Activated naive CD4-positive, alpha-beta T cell treated with anti-CD3 and anti-CD28 coated beads for 36 hours (primary cell): ENCODE measurements around the gene MFF. TPM values are rescaled to one million over a fixed set of nuclear protein-coding genes. Genes with fewer than 3 reads are reported as not detected.
"Not testable (repeated sequence)": the region's sequence is repeated elsewhere in the genome, so short reads cannot be mapped to it uniquely, and the experiment has no call there.

Source experiments
- CTCF ChIA-PET: fragments of 350-600 bp; sonication (Branson Sonifier 250); formaldehyde crosslinking; loops from one replicate; lab custom pipeline; 2021; ENCODE audit warnings: antibody characterized with exemption; lab: Charles Lee
- DNase-seq: peaks from one replicate; pipeline ENCODE4 v3.0.0-alpha.2; 2020
- H3K27ac Mint-ChIP-seq: one replicate; pipeline ENCODE4 v1.8.0; 2021; ENCODE audit warnings: mild to moderate bottlenecking, mixed read lengths
- H3K27me3 Mint-ChIP-seq: one replicate; pipeline ENCODE4 v1.8.0; 2021; ENCODE audit warnings: low read depth, mixed read lengths
- H3K36me3 Mint-ChIP-seq: one replicate; pipeline ENCODE4 v1.8.0; 2021; ENCODE audit warnings: low read depth, mixed read lengths
- H3K4me1 Mint-ChIP-seq: one replicate; pipeline ENCODE4 v1.8.0; 2021; ENCODE audit warnings: low read depth, mixed read lengths
- H3K4me3 Mint-ChIP-seq: one replicate; pipeline ENCODE4 v1.8.0; 2021; ENCODE audit warnings: mild to moderate bottlenecking, moderate library complexity, mixed read lengths
- H3K9me3 Mint-ChIP-seq: one replicate; pipeline ENCODE4 v1.8.0; 2021; ENCODE audit warnings: mixed read lengths
- intact Hi-C: fragments of 100-400 bp; cut with micrococcal nuclease; formaldehyde crosslinking; loops from one replicate; pipeline ENCODE4 v1.15.1; 2023
- total RNA-seq, 2 experiments: library from RNA; stranded (reverse); gene quantifications; one replicate each; pipeline ENCODE4 v1.2.3, GENCODE V29; 2021

Gene MFF
- total RNA-seq, 2 experiments from 2014 or later = 82.1 to 82.2 TPM

GRCh38 chr2:227340106-227340505 lies 15.1 kb downstream of the MFF start:
- no peak for DNase-seq
- intact Hi-C loops = no loop called here
- CTCF ChIA-PET = interaction anchor here (0.6 kb wide), 1 partner anchor 1527 kb away, joined by 3 read pairs; no protein-coding TSS in a partner anchor
- no peaks in the 10 kb centered on the region for H3K27me3 Mint-ChIP-seq
- peaks cover 19% of the 10 kb centered on the region for H3K36me3 Mint-ChIP-seq
- H3K9me3 Mint-ChIP-seq = no peaks in the 10 kb centered on the region
- H3K27ac Mint-ChIP-seq = no peak overlapping the region
- H3K4me1 Mint-ChIP-seq = peaks cover 10% of the 10 kb centered on the region
- no peak overlapping the region for H3K4me3 Mint-ChIP-seq

GRCh38 chr2:227341553-227341952 lies 16.5 kb downstream of the MFF start:
- intact Hi-C loops = no loop called here
- H3K27ac Mint-ChIP-seq = no peak overlapping the region
- peaks cover 8% of the 10 kb centered on the region for H3K36me3 Mint-ChIP-seq
- no peaks in the 10 kb centered on the region for H3K9me3 Mint-ChIP-seq
- no peak overlapping the region for H3K4me3 Mint-ChIP-seq
- no peak for DNase-seq
- CTCF ChIA-PET = interaction anchor here (0.5 to 0.6 kb wide), 2 partner anchors 401 to 531 kb away, joined by 3 read pairs; no protein-coding TSS in a partner anchor
- no peaks in the 10 kb centered on the region for H3K4me1 Mint-ChIP-seq
- H3K27me3 Mint-ChIP-seq = no peaks in the 10 kb centered on the region

GRCh38 chr2:227344231-227344630 lies 19.2 kb downstream of the MFF start:
- intact Hi-C loops = no loop called here
- Mint-ChIP-seq H3K4me3 (no peak overlapping the region), H3K36me3 (peaks cover 6% of the 10 kb centered on the region), H3K27ac (no peak overlapping the region), H3K9me3 (no peaks in the 10 kb centered on the region), H3K4me1 (no peaks in the 10 kb centered on the region), H3K27me3 (no peaks in the 10 kb centered on the region)
- DNase-seq = no peak
- CTCF ChIA-PET = no interaction called here

DNA sequence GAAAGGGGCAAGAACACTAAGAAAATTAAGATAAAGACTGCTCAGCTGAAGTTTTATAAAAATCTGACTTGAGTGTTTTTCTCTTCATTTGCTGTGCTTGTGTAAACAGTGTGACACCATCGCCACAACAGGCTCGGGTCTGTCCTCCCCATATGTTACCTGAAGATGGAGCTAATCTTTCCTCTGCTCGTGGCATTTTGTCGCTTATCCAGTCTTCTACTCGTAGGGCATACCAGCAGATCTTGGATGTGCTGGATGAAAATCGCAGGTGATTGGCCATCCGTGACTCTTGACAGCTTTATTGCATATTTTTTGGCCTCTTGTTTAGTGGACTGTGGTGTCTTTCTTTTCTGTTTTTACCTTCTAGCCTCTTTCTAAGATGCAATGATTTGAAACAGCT lies 22.1 kb downstream of the MFF start:
- DNase-seq = no peak
- H3K4me1 Mint-ChIP-seq = peaks cover 23% of the 10 kb centered on the region
- H3K36me3 Mint-ChIP-seq = peaks cover 2% of the 10 kb centered on the region
- H3K9me3 Mint-ChIP-seq = no peaks in the 10 kb centered on the region
- H3K27ac Mint-ChIP-seq = no peak overlapping the region
- no peak overlapping the region for H3K4me3 Mint-ChIP-seq
- CTCF ChIA-PET = interaction anchor here (0.9 to 2.4 kb wide), 3 partner anchors 10 to 109 kb away, joined by 4 to 7 read pairs (median 5); no protein-coding TSS in a partner anchor
- no peaks in the 10 kb centered on the region for H3K27me3 Mint-ChIP-seq
- intact Hi-C loops = no loop called here

GRCh38 chr2:227348324-227348723 lies 23.3 kb downstream of the MFF start:
- DNase-seq = no peak
- CTCF ChIA-PET = interaction anchor here (0.9 to 2.4 kb wide), 4 partner anchors 11 to 417 kb away, joined by 3 to 7 read pairs (median 4); no protein-coding TSS in a partner anchor
- intact Hi-C loops = no loop called here
- Mint-ChIP-seq H3K36me3 (peaks cover 3% of the 10 kb centered on the region), H3K27ac (no peak overlapping the region), H3K27me3 (no peaks in the 10 kb centered on the region), H3K4me1 (peaks cover 30% of the 10 kb centered on the region), H3K4me3 (no peak overlapping the region), H3K9me3 (no peaks in the 10 kb centered on the region)

DNA sequence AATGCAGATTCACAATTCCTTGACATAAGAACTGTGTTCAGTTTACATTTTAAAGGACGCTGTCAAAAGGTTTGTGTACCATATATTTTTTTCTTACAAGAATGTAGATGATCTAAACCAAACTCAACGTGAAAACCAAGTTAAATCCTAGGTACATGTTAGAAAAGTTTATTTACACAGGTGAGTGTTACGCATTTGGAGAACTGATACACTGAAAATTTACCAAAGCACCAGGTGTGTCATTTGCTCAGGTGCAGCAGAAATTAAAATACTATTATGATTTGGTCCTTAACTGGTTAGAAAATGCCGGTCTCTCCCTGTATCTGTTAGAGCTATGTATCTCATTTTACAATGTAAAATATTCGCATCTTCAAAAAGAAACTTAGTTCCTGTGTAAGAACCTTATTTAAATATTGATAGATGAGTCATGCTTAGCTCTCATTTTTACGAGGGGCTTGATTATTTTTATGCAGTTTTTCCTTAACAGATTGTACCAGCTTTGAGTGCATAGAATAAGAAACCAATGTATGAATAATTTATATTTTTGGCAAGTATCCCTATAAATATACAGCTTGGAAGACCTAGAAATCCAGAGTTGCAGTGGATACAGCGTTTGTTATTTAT lies 25.1 kb downstream of the MFF start:
- CTCF ChIA-PET = interaction anchor here (0.6 to 1.6 kb wide), 3 partner anchors 8 to 308 kb away, joined by 4 to 5 read pairs (median 5); no protein-coding TSS in a partner anchor
- Mint-ChIP-seq H3K4me1 (peaks cover 30% of the 10 kb centered on the region), H3K27ac (no peak overlapping the region), H3K4me3 (no peak overlapping the region), H3K36me3 (peaks cover 3% of the 10 kb centered on the region), H3K27me3 (no peaks in the 10 kb centered on the region), H3K9me3 (no peaks in the 10 kb centered on the region)
- intact Hi-C loops = loop anchor here (2.0 kb wide), 2 partner anchors 61 to 111 kb away; no protein-coding TSS in a partner anchor
- no peak for DNase-seq

DNA sequence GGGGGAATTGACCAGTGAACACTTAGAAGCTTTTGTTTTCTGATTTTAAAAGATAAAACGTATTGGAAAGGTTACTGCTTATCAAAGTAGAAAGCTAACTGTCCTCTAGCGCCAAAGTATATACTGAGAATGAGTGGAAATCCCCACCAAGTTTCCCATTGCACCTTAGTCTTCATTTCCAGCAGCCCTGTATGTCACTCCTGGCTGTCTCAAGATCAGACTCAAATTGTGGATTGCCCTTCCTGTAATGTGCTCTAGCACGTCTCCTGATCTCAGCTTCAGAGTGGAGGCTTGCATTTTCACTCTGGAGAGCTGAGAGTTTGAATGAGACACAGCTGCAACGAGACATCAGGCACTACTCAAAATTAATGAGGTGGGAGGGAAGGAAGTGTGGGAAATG lies 26.6 kb downstream of the MFF start:
- DNase-seq = peak; percentile 45
- Mint-ChIP-seq H3K27me3 (no peaks in the 10 kb centered on the region), H3K4me3 (peak overlapping the region; percentile 56), H3K9me3 (no peaks in the 10 kb centered on the region), H3K36me3 (peaks cover 3% of the 10 kb centered on the region), H3K27ac (peak overlapping the region; percentile 90), H3K4me1 (peaks cover 30% of the 10 kb centered on the region)
- CTCF ChIA-PET = interaction anchor here (0.5 to 1.5 kb wide), 3 partner anchors 34 to 539 kb away, joined by 3 to 5 read pairs (median 4); no protein-coding TSS in a partner anchor
- intact Hi-C loops = loop anchor here (1.0 to 2.0 kb wide), 3 partner anchors 26 to 109 kb away; partner anchors contain the start of gene MFF

- Mint-ChIP-seq H3K27me3 (no peaks in the 10 kb centered on the region), H3K36me3 (peaks cover 9% of the 10 kb centered on the region), H3K27ac (peak overlapping the region; percentile 35), H3K4me3 (no peak overlapping the region), H3K4me1 (peaks cover 2% of the 10 kb centered on the region), H3K9me3 (no peaks in the 10 kb centered on the region)
- CTCF ChIA-PET = interaction anchor here (1.0 to 1.6 kb wide), 2 partner anchors 47 to 406 kb away, joined by 3 to 4 read pairs; no protein-coding TSS in a partner anchor
- DNase-seq = no peak
- intact Hi-C loops = no loop called here
Measured at GRCh38 chr2:227360351-227360750, 35.3 kb downstream of the MFF start.

DNA sequence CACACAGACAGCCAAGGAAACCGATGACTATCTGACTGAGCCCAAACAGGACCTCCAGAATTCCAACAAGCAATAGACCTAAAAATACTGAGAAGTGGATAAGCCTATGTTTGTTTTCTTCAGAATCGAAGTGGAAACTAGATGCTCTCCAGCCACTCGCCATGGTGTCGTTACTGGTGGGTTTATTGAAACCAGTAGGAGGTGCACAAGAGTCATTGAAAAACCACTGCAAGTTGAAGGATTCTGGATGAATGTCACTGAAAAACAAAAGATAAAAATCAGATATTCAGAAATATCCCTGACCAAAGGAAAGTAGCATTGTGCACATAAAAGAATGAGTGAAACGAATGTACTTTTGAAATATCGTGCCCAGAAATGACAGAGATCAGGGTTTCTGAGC lies 38.7 kb downstream of the MFF start:
- Mint-ChIP-seq H3K27me3 (no peaks in the 10 kb centered on the region), H3K9me3 (no peaks in the 10 kb centered on the region), H3K4me1 (peaks cover 6% of the 10 kb centered on the region), H3K4me3 (no peak overlapping the region), H3K27ac (peak overlapping the region; percentile 11), H3K36me3 (peaks cover 3% of the 10 kb centered on the region)
- intact Hi-C loops = loop anchor here (2.0 kb wide), 1 partner anchor 403 kb away; no protein-coding TSS in a partner anchor
- CTCF ChIA-PET = no interaction called here
- DNase-seq = no peak

- H3K36me3 Mint-ChIP-seq, DNase-seq, H3K4me1 Mint-ChIP-seq, H3K9me3 Mint-ChIP-seq, H3K27me3 Mint-ChIP-seq, H3K27ac Mint-ChIP-seq, intact Hi-C loops, H3K4me3 Mint-ChIP-seq, CTCF ChIA-PET: not testable (repeated sequence)
Measured at GRCh38 chr2:227364585-227365263, 39.7 kb downstream of the MFF start.

- CTCF ChIA-PET = no interaction called here
- Mint-ChIP-seq H3K9me3 (no peaks in the 10 kb centered on the region), H3K4me1 (peaks cover 11% of the 10 kb centered on the region)
Measured at GRCh38 chr2:227365833-227366232, 40.8 kb downstream of the MFF start.

GRCh38 chr2:227366769-227367426 lies 41.8 kb downstream of the MFF start:
- Mint-ChIP-seq H3K4me1 (peaks cover 20% of the 10 kb centered on the region), H3K4me3 (no peak overlapping the region), H3K27me3 (no peaks in the 10 kb centered on the region), H3K27ac (no peak overlapping the region), H3K36me3 (no peaks in the 10 kb centered on the region), H3K9me3 (no peaks in the 10 kb centered on the region)
- CTCF ChIA-PET = no interaction called here
- intact Hi-C loops = no loop called here
- no peak for DNase-seq

More at GRCh38 chr2:227365833-227366232, 40.8 kb downstream of the MFF start:
- Mint-ChIP-seq H3K27me3 (no peaks in the 10 kb centered on the region), H3K4me3 (no peak overlapping the region), H3K36me3 (peaks cover under 1% of the 10 kb centered on the region), H3K27ac (no peak overlapping the region)
- intact Hi-C loops = no loop called here
- no peak for DNase-seq
